ENCODE measurements around the gene PDE8A.
"Not testable (repeated sequence)": the region's sequence is repeated elsewhere in the genome, so short reads cannot be mapped to it uniquely, and the experiment has no call there.

The PDE8A gene

GRCh38 chr15:84991014-84991712 lies 9.5 kb downstream of the PDE8A start:
- DNase-seq = no peak

- no peak for DNase-seq
Observed at GRCh38 chr15:84992157-84992944, 10.7 kb downstream of the PDE8A start.

- no peak for DNase-seq
Observed at GRCh38 chr15:84996055-84996454, 14.4 kb downstream of the PDE8A start.

- DNase-seq = not testable (repeated sequence)
Observed at GRCh38 chr15:84996714-84997113, 15.1 kb downstream of the PDE8A start.

GRCh38 chr15:84997214-84997613 lies 15.6 kb downstream of the PDE8A start:
- DNase-seq = not testable (repeated sequence)

- DNase-seq = no peak
Observed at GRCh38 chr15:85000189-85000864, 18.7 kb downstream of the PDE8A start.

- no peak for DNase-seq
Observed at GRCh38 chr15:85000937-85001336, 19.3 kb downstream of the PDE8A start.

GRCh38 chr15:85002517-85002916 lies 20.9 kb downstream of the PDE8A start:
- no peak for DNase-seq

GRCh38 chr15:85003593-85004312 lies 22.1 kb downstream of the PDE8A start:
- DNase-seq = no peak

GRCh38 chr15:85004550-85004949 lies 22.9 kb downstream of the PDE8A start:
- no peak for DNase-seq

GRCh38 chr15:85005319-85005718 lies 23.7 kb downstream of the PDE8A start:
- no peak for DNase-seq

- no peak for DNase-seq
Observed at GRCh38 chr15:85005746-85006145, 24.1 kb downstream of the PDE8A start.

- DNase-seq = no peak
Observed at GRCh38 chr15:85006201-85006600, 24.5 kb downstream of the PDE8A start.

- no peak for DNase-seq
Observed at GRCh38 chr15:85006655-85007054, 25.0 kb downstream of the PDE8A start.

- no peak for DNase-seq
Observed at GRCh38 chr15:85007137-85007536, 25.5 kb downstream of the PDE8A start.

- no peak for DNase-seq
Observed at GRCh38 chr15:85007741-85008397, 26.2 kb downstream of the PDE8A start.

GRCh38 chr15:85008474-85009260 lies 27.0 kb downstream of the PDE8A start:
- no peak for DNase-seq

- no peak for DNase-seq
Observed at GRCh38 chr15:85009435-85009834, 27.8 kb downstream of the PDE8A start.

GRCh38 chr15:85010071-85010385 lies 28.4 kb downstream of the PDE8A start:
- DNase-seq = no peak

- no peak for DNase-seq
Observed at GRCh38 chr15:85010386-85011159, 28.9 kb downstream of the PDE8A start.

GRCh38 chr15:85011160-85011571 lies 29.5 kb downstream of the PDE8A start:
- DNase-seq = no peak

All from NCI-H2081 treated with DMSO at 0.1 percent for 48 hours (cell line).